ENCODE data around the gene C1orf167.
A peak's percentile ranks its signal among the peaks of the same experiment; 100 is the strongest.

The C1orf167 gene

GRCh38 chr1:11719313-11720032 is 42.5 kb upstream of the C1orf167 start:
- H3K27me3 ChIP-seq (ENCODE audit: insufficient read depth, low read depth, severe bottlenecking): no peaks in the 10 kb centered on the region
- H3K4me3 ChIP-seq (ENCODE audit: low read depth, low read length): peak overlapping the region; percentile 11; the same call in 1 of the 2 replicates
- H3K27ac ChIP-seq: peak overlapping the region; percentile 66
- TF ChIP-seq CTCF (IDR thresholded peaks at IDR 0.05; ENCODE audit: low read depth, low read length): peak; percentile 91
- peak; percentile 72 for DNase-seq
- H3K9me3 ChIP-seq (ENCODE audit: severe bottlenecking): no peaks in the 10 kb centered on the region
- H3K36me3 ChIP-seq: peaks cover 4% of the 10 kb centered on the region

GRCh38 chr1:11720033-11720376 is 42.0 kb upstream of the C1orf167 start:
- Histone ChIP-seq H3K4me3 (ENCODE audit: low read depth, low read length) (no peak overlapping the region), H3K36me3 (peaks cover 4% of the 10 kb centered on the region), H3K27me3 (ENCODE audit: insufficient read depth, low read depth, severe bottlenecking) (no peaks in the 10 kb centered on the region), H3K27ac (peak overlapping the region; percentile 66; the same call in 1 of the 2 replicates), H3K9me3 (ENCODE audit: severe bottlenecking) (no peaks in the 10 kb centered on the region)
- no peak for DNase-seq
- TF ChIP-seq CTCF (IDR thresholded peaks at IDR 0.05; ENCODE audit: low read depth, low read length): no peak

GRCh38 chr1:11720525-11720924 is 41.5 kb upstream of the C1orf167 start:
- no peak for TF ChIP-seq CTCF (IDR thresholded peaks at IDR 0.05; ENCODE audit: low read depth, low read length)
- no peaks in the 10 kb centered on the region for H3K27me3 ChIP-seq (ENCODE audit: insufficient read depth, low read depth, severe bottlenecking)
- H3K4me3 ChIP-seq (ENCODE audit: low read depth, low read length): no peak overlapping the region
- H3K9me3 ChIP-seq (ENCODE audit: severe bottlenecking): no peaks in the 10 kb centered on the region
- no peak overlapping the region for H3K27ac ChIP-seq
- DNase-seq: no peak
- peaks cover 4% of the 10 kb centered on the region for H3K36me3 ChIP-seq

DNA sequence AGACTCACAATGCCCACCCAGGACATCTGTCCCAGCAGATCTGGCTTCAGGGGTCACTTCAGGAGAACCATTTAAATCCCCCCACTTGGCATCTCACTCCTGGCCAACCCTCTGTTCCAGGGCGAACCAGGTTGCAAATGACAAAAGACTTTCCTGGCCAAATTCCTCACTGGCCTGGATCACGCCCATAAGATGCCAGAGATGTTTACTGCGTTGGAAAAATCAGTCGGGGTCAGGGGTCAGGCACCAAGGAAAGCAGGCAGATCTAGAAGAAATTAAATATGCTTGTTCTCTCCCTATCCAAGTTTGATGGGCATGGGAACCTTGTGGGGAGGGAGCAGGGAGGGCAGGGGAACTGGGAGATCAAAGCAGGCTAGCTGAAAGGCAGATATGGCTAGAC is 40.7 kb upstream of the C1orf167 start:
- H3K9me3 ChIP-seq (ENCODE audit: severe bottlenecking): no peaks in the 10 kb centered on the region
- no peak for TF ChIP-seq CTCF (IDR thresholded peaks at IDR 0.05; ENCODE audit: low read depth, low read length)
- no peaks in the 10 kb centered on the region for H3K27me3 ChIP-seq (ENCODE audit: insufficient read depth, low read depth, severe bottlenecking)
- no peak overlapping the region for H3K4me3 ChIP-seq (ENCODE audit: low read depth, low read length)
- DNase-seq: no peak
- H3K27ac ChIP-seq: no peak overlapping the region
- H3K36me3 ChIP-seq: peaks cover 4% of the 10 kb centered on the region

GRCh38 chr1:11722538-11722937 is 39.5 kb upstream of the C1orf167 start:
- H3K27ac ChIP-seq: no peak overlapping the region
- TF ChIP-seq CTCF (IDR thresholded peaks at IDR 0.05; ENCODE audit: low read depth, low read length): no peak
- no peaks in the 10 kb centered on the region for H3K27me3 ChIP-seq (ENCODE audit: insufficient read depth, low read depth, severe bottlenecking)
- no peaks in the 10 kb centered on the region for H3K9me3 ChIP-seq (ENCODE audit: severe bottlenecking)
- DNase-seq: no peak
- no peak overlapping the region for H3K4me3 ChIP-seq (ENCODE audit: low read depth, low read length)
- peaks cover 4% of the 10 kb centered on the region for H3K36me3 ChIP-seq

GRCh38 chr1:11725616-11726015 is 36.4 kb upstream of the C1orf167 start:
- Histone ChIP-seq H3K27ac (peak overlapping the region; percentile 12; the same call in 1 of the 2 replicates), H3K4me3 (ENCODE audit: low read depth, low read length) (no peak overlapping the region), H3K36me3 (no peaks in the 10 kb centered on the region), H3K9me3 (ENCODE audit: severe bottlenecking) (no peaks in the 10 kb centered on the region), H3K27me3 (ENCODE audit: insufficient read depth, low read depth, severe bottlenecking) (no peaks in the 10 kb centered on the region)
- no peak for DNase-seq
- no peak for TF ChIP-seq CTCF (IDR thresholded peaks at IDR 0.05; ENCODE audit: low read depth, low read length)
